Colonic mucosa (tissue), 4 donors: ENCODE results near the gene CRKL. TPM values are rescaled to one million over a fixed set of nuclear protein-coding genes. Genes with fewer than 3 reads are reported as not detected.
"Not testable (repeated sequence)": the region's sequence is repeated elsewhere in the genome, so short reads cannot be mapped to it uniquely, and the experiment has no call there.

Experiments used
- DNase-seq: peaks from one replicate; pipeline ENCODE4 v3.0.0-alpha.2; 2020
- H3K27ac ChIP-seq: fragments of 200-600 bp; one replicate; pipeline ENCODE4 v1.8.0; 2021
- H3K27me3 ChIP-seq: fragments of 200-600 bp; one replicate; pipeline ENCODE4 v1.8.0; 2021
- H3K36me3 ChIP-seq: fragments of 200-600 bp; one replicate; pipeline ENCODE4 v1.8.0; 2021
- H3K4me1 ChIP-seq: fragments of 200-600 bp; one replicate; pipeline ENCODE4 v1.8.0; 2021; ENCODE audit warnings: mild to moderate bottlenecking
- H3K4me3 ChIP-seq: fragments of 200-600 bp; one replicate; pipeline ENCODE4 v1.8.0; 2021
- H3K9ac ChIP-seq, 2 donors: one replicate each; pipeline ENCODE4 v1.7.0; 2013; ENCODE audit warnings: control low read depth in 2 of 2, low read depth in 2 of 2, low read length in 2 of 2
- H3K9me3 ChIP-seq: fragments of 200-600 bp; one replicate; pipeline ENCODE4 v1.8.0; 2021
- intact Hi-C: fragments of 100-400 bp; cut with DNase I; formaldehyde crosslinking; loops from one replicate; pipeline ENCODE4 v1.14.1; 2022
- total RNA-seq, 2 donors: library from RNA; stranded (reverse); fragmentation: NEBNext Ultra II Directional in 1 of 2; extraction: Animal tissue kit (Norgen Biotek cat#: 25700) in 1 of 2; gene quantifications; one replicate each; pipeline ENCODE4 v1.2.1, GENCODE V29; 2021
- TF ChIP-seq, protein P1 (sequence below): fragments of 200-600 bp; IDR thresholded peaks from one replicate; pipeline ENCODE4 v1.8.0; 2022; ENCODE audit warnings: antibody characterized with exemption, mild to moderate bottlenecking
- donor health status: healthy.
- donor health status: DM: no; HTN: no; CAD: no.
- donor health status: DM: no; HTN: no; CAD: no.

Gene CRKL
- total RNA-seq, 2 donors from 2014 or later: 63.6 to 82.5 TPM

DNA sequence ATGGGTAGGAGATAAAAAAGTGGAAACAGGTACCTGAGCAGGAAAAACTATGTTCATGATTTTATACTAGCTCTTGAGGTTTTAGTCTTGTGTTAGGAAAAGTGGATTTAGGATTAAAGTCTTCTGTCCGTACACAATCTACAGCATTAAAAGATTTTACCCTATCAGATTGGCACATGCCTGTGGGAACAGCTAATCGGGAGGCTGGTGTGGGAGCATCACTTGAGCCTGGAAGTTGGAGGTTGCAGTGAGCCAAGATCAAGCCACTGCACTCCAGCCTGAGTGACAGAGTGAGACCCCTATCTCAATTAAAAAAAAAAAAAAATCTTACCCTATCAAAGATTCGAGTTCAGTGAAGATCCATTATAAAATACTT is 12.2 kb upstream of the CRKL start:
- H3K27ac ChIP-seq: no peak overlapping the region
- H3K4me1 ChIP-seq: no peaks in the 10 kb centered on the region
- DNase-seq: no peak
- no peak overlapping the region for H3K9ac ChIP-seq
- intact Hi-C loops: no loop called here
- no peaks in the 10 kb centered on the region for H3K9me3 ChIP-seq
- H3K36me3 ChIP-seq: no peaks in the 10 kb centered on the region
- H3K4me3 ChIP-seq: no peak overlapping the region
- TF ChIP-seq, protein P1, sequence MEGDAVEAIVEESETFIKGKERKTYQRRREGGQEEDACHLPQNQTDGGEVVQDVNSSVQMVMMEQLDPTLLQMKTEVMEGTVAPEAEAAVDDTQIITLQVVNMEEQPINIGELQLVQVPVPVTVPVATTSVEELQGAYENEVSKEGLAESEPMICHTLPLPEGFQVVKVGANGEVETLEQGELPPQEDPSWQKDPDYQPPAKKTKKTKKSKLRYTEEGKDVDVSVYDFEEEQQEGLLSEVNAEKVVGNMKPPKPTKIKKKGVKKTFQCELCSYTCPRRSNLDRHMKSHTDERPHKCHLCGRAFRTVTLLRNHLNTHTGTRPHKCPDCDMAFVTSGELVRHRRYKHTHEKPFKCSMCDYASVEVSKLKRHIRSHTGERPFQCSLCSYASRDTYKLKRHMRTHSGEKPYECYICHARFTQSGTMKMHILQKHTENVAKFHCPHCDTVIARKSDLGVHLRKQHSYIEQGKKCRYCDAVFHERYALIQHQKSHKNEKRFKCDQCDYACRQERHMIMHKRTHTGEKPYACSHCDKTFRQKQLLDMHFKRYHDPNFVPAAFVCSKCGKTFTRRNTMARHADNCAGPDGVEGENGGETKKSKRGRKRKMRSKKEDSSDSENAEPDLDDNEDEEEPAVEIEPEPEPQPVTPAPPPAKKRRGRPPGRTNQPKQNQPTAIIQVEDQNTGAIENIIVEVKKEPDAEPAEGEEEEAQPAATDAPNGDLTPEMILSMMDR: no peak
- H3K27me3 ChIP-seq: no peaks in the 10 kb centered on the region

DNA sequence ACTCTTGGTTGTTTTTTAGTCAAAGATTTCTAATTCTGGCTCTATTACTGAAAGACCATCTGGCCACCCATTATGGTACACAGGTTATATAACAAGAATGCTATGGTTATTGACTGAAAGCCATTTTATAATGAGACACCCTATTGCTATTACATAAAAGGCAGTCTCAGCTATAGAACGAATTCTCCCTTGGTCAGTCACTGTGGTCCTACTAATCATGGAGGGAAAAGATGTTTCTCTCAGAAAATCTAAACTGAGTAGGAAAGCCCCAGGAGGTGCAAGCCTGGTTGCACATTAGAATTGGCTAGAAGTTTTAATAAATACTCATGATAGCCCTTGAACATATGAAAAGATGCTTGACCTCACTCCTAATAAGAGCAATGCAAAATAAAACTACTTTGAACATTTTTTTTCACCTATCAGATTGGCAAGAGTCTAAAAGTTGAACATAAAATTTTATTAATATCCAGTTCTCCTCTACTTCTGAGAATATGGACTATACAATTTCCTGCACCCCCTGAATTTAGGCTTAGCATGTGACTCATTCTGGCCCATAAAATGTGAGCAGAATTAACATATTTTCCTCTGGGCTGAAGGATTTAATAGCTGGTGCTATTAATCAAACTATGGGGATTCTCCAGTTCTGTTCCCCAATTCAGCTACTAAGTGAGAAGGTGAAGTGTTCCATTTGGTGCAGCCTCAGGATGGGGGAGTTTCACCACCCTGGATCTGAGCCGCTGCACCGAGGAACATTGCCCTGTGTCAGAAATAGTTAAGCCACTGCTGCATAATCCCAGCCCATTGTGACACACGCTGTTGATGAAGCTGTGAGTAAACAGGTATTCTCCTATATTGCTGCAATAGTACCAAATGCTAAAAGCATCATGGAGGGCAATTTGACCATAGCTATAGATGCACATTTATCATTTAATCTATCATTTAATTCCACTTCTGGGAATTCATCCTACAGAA is 11.5 kb upstream of the CRKL start:
- H3K4me3 ChIP-seq: no peak overlapping the region
- no peaks in the 10 kb centered on the region for H3K9me3 ChIP-seq
- H3K27ac ChIP-seq: no peak overlapping the region
- H3K27me3 ChIP-seq: no peaks in the 10 kb centered on the region
- intact Hi-C loops: no loop called here
- no peak overlapping the region for H3K9ac ChIP-seq
- no peak for DNase-seq
- no peaks in the 10 kb centered on the region for H3K36me3 ChIP-seq
- TF ChIP-seq, protein P1: no peak
- H3K4me1 ChIP-seq: no peaks in the 10 kb centered on the region

DNA sequence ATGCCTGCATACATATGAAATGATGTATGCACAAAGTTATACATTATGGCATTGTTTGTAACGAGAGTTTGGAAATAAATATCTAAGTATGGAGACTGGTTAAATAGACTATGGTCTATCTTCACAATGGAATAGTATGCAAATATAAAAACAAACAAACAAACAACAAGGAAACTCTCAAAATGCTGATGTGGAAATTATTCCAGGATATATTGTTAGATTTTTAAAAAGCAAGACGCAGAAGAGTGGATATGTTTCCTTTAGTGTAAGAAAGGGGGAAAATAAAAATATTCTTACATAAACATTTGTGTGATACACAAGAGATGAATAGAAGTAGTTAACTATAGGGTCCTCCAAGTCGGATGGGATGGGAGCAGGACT is 10.8 kb upstream of the CRKL start:
- no peak overlapping the region for H3K9ac ChIP-seq
- H3K9me3 ChIP-seq: no peaks in the 10 kb centered on the region
- no peak for DNase-seq
- no peaks in the 10 kb centered on the region for H3K4me1 ChIP-seq
- TF ChIP-seq, protein P1: no peak
- H3K27me3 ChIP-seq: no peaks in the 10 kb centered on the region
- no peak overlapping the region for H3K27ac ChIP-seq
- intact Hi-C loops: no loop called here
- no peak overlapping the region for H3K4me3 ChIP-seq
- no peaks in the 10 kb centered on the region for H3K36me3 ChIP-seq

DNA sequence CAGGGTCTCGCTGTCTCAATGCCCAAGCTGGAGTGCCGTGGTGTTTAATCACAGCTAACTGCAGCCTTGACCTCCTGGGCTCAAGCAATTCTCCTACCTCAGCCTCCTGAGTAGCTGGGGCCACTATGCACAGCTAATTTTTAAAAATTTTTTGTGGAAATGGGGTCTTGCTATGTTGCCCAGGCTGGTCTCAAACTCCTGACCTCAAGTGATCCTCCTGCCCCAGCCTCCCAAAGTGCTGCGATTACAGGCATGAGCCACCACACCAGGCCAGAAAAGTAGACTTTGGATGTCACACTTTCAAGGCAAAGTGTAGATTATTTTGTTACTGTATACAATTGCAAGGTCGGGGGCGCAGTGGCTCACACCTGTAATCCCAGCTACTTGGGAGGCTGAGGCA is 8.5 kb upstream of the CRKL start:
- DNase-seq, H3K9ac ChIP-seq, H3K9me3 ChIP-seq, H3K36me3 ChIP-seq, intact Hi-C loops, H3K27me3 ChIP-seq, H3K4me3 ChIP-seq, H3K4me1 ChIP-seq, H3K27ac ChIP-seq: not testable (repeated sequence)

DNA sequence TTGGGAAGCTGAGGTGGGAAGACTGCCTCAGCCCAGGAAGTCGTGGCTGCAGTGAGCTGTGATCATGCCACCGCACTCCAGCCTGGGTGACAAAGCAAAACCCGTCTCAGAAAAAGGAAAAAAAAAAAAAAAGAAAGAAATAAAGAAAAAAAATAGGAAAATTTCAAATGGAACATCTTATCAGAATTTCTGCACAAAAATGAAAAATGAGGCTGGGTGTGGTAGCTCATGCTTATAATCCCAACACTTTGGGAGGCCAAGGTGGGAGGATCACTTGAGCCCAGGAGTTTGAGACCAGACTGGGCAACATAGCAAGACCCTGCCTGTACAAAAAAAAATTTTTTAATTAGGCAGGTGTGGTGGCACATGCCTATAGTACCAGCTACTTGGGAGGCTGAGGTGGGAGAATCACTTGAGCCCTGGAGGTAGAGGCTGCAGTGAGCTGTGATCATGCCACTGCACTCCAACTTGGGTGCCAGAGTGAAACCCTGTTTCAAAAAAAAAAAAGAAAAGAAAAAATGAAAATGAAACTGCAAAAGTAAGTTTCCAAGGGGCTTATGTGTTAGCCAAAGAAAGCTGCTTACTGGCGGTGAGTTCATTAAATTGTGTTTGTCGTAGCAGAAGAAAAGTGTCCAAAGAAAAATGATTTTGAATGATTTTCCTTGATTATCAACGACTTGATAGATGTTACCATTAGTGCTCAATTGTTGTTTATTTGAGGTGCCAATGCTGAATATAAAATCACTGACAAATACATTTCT is 7.5 kb upstream of the CRKL start:
- H3K4me3 ChIP-seq: no peak overlapping the region
- TF ChIP-seq, protein P1: no peak
- no peak overlapping the region for H3K9ac ChIP-seq
- H3K9me3 ChIP-seq: no peaks in the 10 kb centered on the region
- no peaks in the 10 kb centered on the region for H3K4me1 ChIP-seq
- no peak overlapping the region for H3K27ac ChIP-seq
- intact Hi-C loops: loop anchor here (10.0 kb wide), 1 partner anchor 45 kb away; no protein-coding TSS in a partner anchor
- DNase-seq: no peak
- H3K27me3 ChIP-seq: no peaks in the 10 kb centered on the region
- no peaks in the 10 kb centered on the region for H3K36me3 ChIP-seq
